Naive thymus-derived CD4-positive, alpha-beta T cell (primary cell): ENCODE results near the gene SPNS2. TPM values are rescaled to one million over a fixed set of nuclear protein-coding genes. Genes with fewer than 3 reads are reported as not detected.

Experiments used
- ATAC-seq: fragments of 150-1000 bp; cut with Tn5 transposase; 2 replicates; pipeline ENCODE4 v1.10.0; 2021; ENCODE audit warnings: mild to moderate bottlenecking, moderate library complexity
- CTCF ChIA-PET: fragments of 350-600 bp; sonication (Branson Sonifier 250); formaldehyde crosslinking; loops from one replicate; lab custom pipeline; 2021; ENCODE audit warnings: antibody characterized with exemption; lab: Charles Lee
- POLR2A ChIA-PET: fragments of 350-600 bp; sonication (Branson Sonifier 250); formaldehyde crosslinking; loops from one replicate; lab custom pipeline; 2021; ENCODE audit warnings: antibody characterized with exemption, inconsistent platforms; lab: Charles Lee
- DNase-seq, 9 donors: peaks; one replicate each; pipeline versions ENCODE4 v3.0.0 to v3.0.0-alpha.2; 2020 to 2022; ENCODE audit warnings: mixed read lengths in 1 of 9
- H3K27ac ChIP-seq: one replicate; pipeline ENCODE4 v1.7.0; 2013; ENCODE audit warnings: mild to moderate bottlenecking, low read depth, low read length, moderate library complexity
- H3K27me3 ChIP-seq, 2 donors: one replicate each; pipeline ENCODE4 v1.7.0; 2013; ENCODE audit warnings: low read length in 2 of 2, mild to moderate bottlenecking in 2 of 2, moderate library complexity in 2 of 2; ENCODE audit not compliant: control insufficient read depth in 2 of 2, insufficient read depth in 2 of 2
- H3K36me3 ChIP-seq, 3 experiments: 1 replicate in 2 of 3; 2 replicates in 1 of 3; pipeline ENCODE4 v1.7.0; 2013; ENCODE audit warnings: low read length in 3 of 3, mild to moderate bottlenecking in 3 of 3, moderate library complexity in 1 of 3; ENCODE audit not compliant: insufficient read depth in 3 of 3, control insufficient read depth in 2 of 3
- H3K4me1 ChIP-seq, 2 donors: one replicate each; pipeline ENCODE4 v1.7.0; 2013; ENCODE audit warnings: low read length in 2 of 2, mild to moderate bottlenecking in 2 of 2, moderate library complexity in 1 of 2; ENCODE audit not compliant: control insufficient read depth in 2 of 2, insufficient read depth in 2 of 2
- H3K4me3 ChIP-seq: 2 replicates; pipeline ENCODE4 v1.7.0; 2013; ENCODE audit warnings: mild to moderate bottlenecking, low read length
- H3K9me3 ChIP-seq, 3 experiments: 1 replicate in 2 of 3; 2 replicates in 1 of 3; pipeline ENCODE4 v1.7.0; 2013; ENCODE audit warnings: low read length in 3 of 3; ENCODE audit not compliant: control insufficient read depth in 2 of 3
- H3K27ac Mint-ChIP-seq, 9 donors: one replicate each; pipeline ENCODE4 v1.8.0; 2020 to 2022; ENCODE audit warnings: mixed read lengths in 9 of 9, mild to moderate bottlenecking in 8 of 9, moderate library complexity in 5 of 9, inconsistent platforms in 2 of 9
- H3K27me3 Mint-ChIP-seq, 5 donors: one replicate each; pipeline ENCODE4 v1.8.0; 2021 to 2022; ENCODE audit warnings: mixed read lengths in 5 of 5, mild to moderate bottlenecking in 1 of 5
- H3K36me3 Mint-ChIP-seq, 5 donors: one replicate each; pipeline ENCODE4 v1.8.0; 2020 to 2022; ENCODE audit warnings: mixed read lengths in 5 of 5, mild to moderate bottlenecking in 3 of 5, inconsistent platforms in 1 of 5
- H3K4me1 Mint-ChIP-seq, 7 donors: one replicate each; pipeline ENCODE4 v1.8.0; 2020 to 2022; ENCODE audit warnings: mixed read lengths in 7 of 7, mild to moderate bottlenecking in 3 of 7, inconsistent platforms in 1 of 7
- H3K4me3 Mint-ChIP-seq, 10 donors: one replicate each; pipeline ENCODE4 v1.8.0; 2020 to 2022; ENCODE audit warnings: mild to moderate bottlenecking in 10 of 10, mixed read lengths in 10 of 10, moderate library complexity in 6 of 10, inconsistent platforms in 2 of 10
- H3K9me3 Mint-ChIP-seq, 11 donors: one replicate each; pipeline ENCODE4 v1.8.0; 2020 to 2022; ENCODE audit warnings: mixed read lengths in 11 of 11, mild to moderate bottlenecking in 4 of 11, inconsistent platforms in 1 of 11, moderate library complexity in 1 of 11
- intact Hi-C, 2 donors: fragments of 100-400 bp; cut with micrococcal nuclease; formaldehyde crosslinking; loops; one replicate each; pipeline ENCODE4 v1.15.1; 2023
- polyA plus RNA-seq, 2 donors: library from polyadenylated mRNA; unstranded; fragments of 300-500 nt; fragmentation: Illumina TruSeq; gene quantifications; one replicate each; pipeline ENCODE4 v1.2.3, GENCODE V29; 2021
- total RNA-seq, 6 experiments: library from RNA in 5 of 6; stranded (reverse) in 5 of 6; gene quantifications; 1 replicate in 5 of 6; 2 replicates in 1 of 6; pipeline ENCODE4 v1.2.3 and lab custom pipeline; 2021 to 2026

Gene SPNS2
- total and polyA plus RNA-seq, 7 experiments from 2014 or later = 0.19 to 0.56 (median 0.50) TPM; not detected in 3

DNA sequence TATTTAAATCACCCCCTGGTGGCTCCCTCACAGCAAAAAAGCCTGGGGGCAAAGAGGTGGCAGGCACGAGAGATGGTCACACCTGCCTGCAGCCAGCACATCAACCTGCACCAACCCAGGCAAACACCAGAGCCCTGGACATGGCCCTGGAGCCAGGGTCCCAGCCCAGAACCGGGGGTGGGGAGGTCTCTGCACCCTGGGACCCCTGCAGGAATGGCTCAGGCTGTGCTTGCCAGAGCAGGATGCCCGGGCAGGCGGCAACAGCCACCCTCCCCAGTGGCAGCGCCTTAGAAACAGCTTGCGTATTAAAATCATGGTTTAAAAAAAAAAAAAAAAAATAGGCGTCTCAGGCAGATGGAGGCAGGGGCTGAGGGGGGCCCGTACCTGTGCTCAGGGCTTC, 40.3 kb downstream of the SPNS2 start:
- no peak overlapping the region for H3K27ac Mint-ChIP-seq
- no peaks in the 10 kb centered on the region for H3K4me1 ChIP-seq
- peaks cover 0 to 7% (median 4%) of the 10 kb centered on the region in 5 donors for H3K36me3 Mint-ChIP-seq
- no peaks in the 10 kb centered on the region for H3K27me3 ChIP-seq
- H3K27me3 Mint-ChIP-seq = no peaks in the 10 kb centered on the region
- H3K9me3 Mint-ChIP-seq = no peaks in the 10 kb centered on the region
- peaks cover 0 to 62% (median 13%) of the 10 kb centered on the region in 3 experiments for H3K36me3 ChIP-seq
- intact Hi-C loops = no loop called here
- peaks cover 0 to 11% (median 0%) of the 10 kb centered on the region in 7 donors for H3K4me1 Mint-ChIP-seq
- POLR2A ChIA-PET = no interaction called here
- CTCF ChIA-PET = interaction anchor here (0.7 to 1.2 kb wide), 2 partner anchors 28 to 118 kb away, joined by 3 read pairs; no protein-coding TSS in a partner anchor
- DNase-seq = no peak
- no peak overlapping the region for H3K4me3 Mint-ChIP-seq
- no peak for ATAC-seq
- no peaks in the 10 kb centered on the region for H3K9me3 ChIP-seq
- H3K27ac ChIP-seq = no peak overlapping the region
- no peak overlapping the region for H3K4me3 ChIP-seq

GRCh38 chr17:4539576-4540223, 41.0 kb downstream of the SPNS2 start:
- Mint-ChIP-seq H3K27me3 (no peaks in the 10 kb centered on the region), H3K9me3 (no peaks in the 10 kb centered on the region), H3K36me3 (peaks cover 0 to 8% (median 4%) of the 10 kb centered on the region in 5 donors), H3K27ac (no peak overlapping the region), H3K4me1 (peaks cover 0 to 11% (median 0%) of the 10 kb centered on the region in 7 donors), H3K4me3 (peak overlapping the region in 1 of 10 donors; percentile 59)
- H3K4me1 ChIP-seq = no peaks in the 10 kb centered on the region
- no peaks in the 10 kb centered on the region for H3K9me3 ChIP-seq
- no peak overlapping the region for H3K4me3 ChIP-seq
- H3K27me3 ChIP-seq = no peaks in the 10 kb centered on the region
- peaks cover 0 to 69% (median 13%) of the 10 kb centered on the region in 3 experiments for H3K36me3 ChIP-seq
- intact Hi-C loops = no loop called here
- H3K27ac ChIP-seq = no peak overlapping the region
- ChIA-PET CTCF (interaction anchor here (0.7 kb wide), 1 partner anchor 119 kb away, joined by 3 read pairs; no protein-coding TSS in a partner anchor), POLR2A (no interaction called here)
- ATAC-seq = no peak
- DNase-seq = no peak

DNA sequence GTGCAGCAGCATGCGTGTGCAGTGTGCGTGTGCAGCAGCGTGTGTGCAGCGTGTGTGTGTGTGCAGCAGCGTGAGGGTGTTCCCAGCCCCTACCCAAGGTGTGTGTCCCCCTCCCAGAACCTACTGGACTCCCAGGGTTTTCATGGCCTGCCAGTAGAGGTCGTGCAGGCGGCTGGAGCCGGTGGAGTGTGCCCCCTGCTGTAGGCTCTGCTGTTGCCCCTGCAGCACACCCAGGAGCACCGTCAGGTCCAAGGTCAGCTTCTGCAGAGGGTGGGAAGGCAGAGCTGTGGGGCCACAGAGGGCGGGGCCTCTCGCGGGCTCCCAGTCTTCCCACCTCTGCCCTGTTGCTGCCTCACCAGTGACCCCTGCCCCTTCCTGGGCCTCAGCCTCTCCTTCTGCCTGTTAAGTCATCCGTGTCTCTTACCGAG, 41.6 kb downstream of the SPNS2 start:
- Mint-ChIP-seq H3K4me1 (peaks cover 0 to 11% (median 0%) of the 10 kb centered on the region in 7 donors), H3K4me3 (no peak overlapping the region), H3K27me3 (no peaks in the 10 kb centered on the region), H3K9me3 (no peaks in the 10 kb centered on the region), H3K36me3 (peaks cover 0 to 8% (median 4%) of the 10 kb centered on the region in 5 donors), H3K27ac (no peak overlapping the region)
- no peaks in the 10 kb centered on the region for H3K27me3 ChIP-seq
- ATAC-seq (no peak), DNase-seq (no peak)
- CTCF ChIA-PET = no interaction called here
- no peak overlapping the region for H3K4me3 ChIP-seq
- H3K27ac ChIP-seq = no peak overlapping the region
- peaks cover 0 to 73% (median 13%) of the 10 kb centered on the region in 3 experiments for H3K36me3 ChIP-seq
- no peaks in the 10 kb centered on the region for H3K4me1 ChIP-seq
- POLR2A ChIA-PET = no interaction called here
- no peaks in the 10 kb centered on the region for H3K9me3 ChIP-seq
- intact Hi-C loops = no loop called here

- no peaks in the 10 kb centered on the region for H3K9me3 Mint-ChIP-seq
- no peaks in the 10 kb centered on the region for H3K27me3 ChIP-seq
- peaks cover 0 to 78% (median 13%) of the 10 kb centered on the region in 3 experiments for H3K36me3 ChIP-seq
- intact Hi-C loops = no loop called here
- H3K9me3 ChIP-seq = no peaks in the 10 kb centered on the region
- ATAC-seq = no peak
- H3K4me1 ChIP-seq = no peaks in the 10 kb centered on the region
- no peak overlapping the region for H3K4me3 ChIP-seq
- DNase-seq = no peak
- ChIA-PET CTCF (no interaction called here), POLR2A (no interaction called here)
- H3K27me3 Mint-ChIP-seq = no peaks in the 10 kb centered on the region
- peaks cover 0 to 8% (median 0%) of the 10 kb centered on the region in 7 donors for H3K4me1 Mint-ChIP-seq
- no peak overlapping the region for H3K4me3 Mint-ChIP-seq
- H3K27ac Mint-ChIP-seq = peak overlapping the region in 1 of 9 donors; percentile 14
- H3K36me3 Mint-ChIP-seq = peaks cover 0 to 8% (median 4%) of the 10 kb centered on the region in 5 donors
- H3K27ac ChIP-seq = no peak overlapping the region
These were observed 42.1 kb downstream of the SPNS2 start for GRCh38 chr17:4540687-4541327.

DNA sequence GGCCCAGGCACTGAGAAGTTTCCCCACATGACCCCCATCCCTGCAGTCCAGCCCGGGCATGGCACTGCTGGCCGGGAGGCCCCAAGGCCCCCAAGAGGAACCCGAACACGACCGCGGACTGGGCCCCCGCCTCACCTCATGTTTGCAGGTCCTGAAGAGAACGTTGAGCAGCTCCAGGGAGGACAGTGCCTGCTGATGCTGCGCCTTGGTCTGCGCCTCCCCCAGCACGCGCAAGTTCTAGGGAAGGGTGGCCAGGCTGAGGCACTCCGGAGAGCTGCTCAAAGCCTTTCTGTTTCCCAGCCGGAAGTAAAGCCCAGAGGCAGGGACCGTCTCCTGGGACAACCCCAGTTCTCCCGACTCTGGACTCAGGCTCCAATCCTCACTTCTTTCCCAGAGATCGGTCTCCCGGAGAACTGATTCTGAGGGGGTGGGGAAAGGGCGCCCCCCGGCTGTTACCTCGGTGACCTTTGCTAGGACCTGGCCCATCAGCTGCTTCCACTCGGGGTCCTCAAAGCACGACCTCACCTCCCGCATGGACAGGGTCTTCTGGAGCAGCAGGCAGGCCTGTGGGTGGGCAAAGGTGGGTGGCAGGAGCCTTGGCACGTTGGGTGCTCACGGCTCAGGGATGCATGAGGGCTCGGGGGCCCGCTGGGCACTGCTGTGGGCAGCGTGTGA, 42.8 kb downstream of the SPNS2 start:
- Mint-ChIP-seq H3K36me3 (peaks cover 0 to 8% (median 4%) of the 10 kb centered on the region in 5 donors), H3K9me3 (no peaks in the 10 kb centered on the region), H3K4me3 (no peak overlapping the region), H3K27me3 (no peaks in the 10 kb centered on the region), H3K4me1 (peaks cover 0 to 7% (median 0%) of the 10 kb centered on the region in 7 donors), H3K27ac (peak overlapping the region in 1 of 9 donors; percentile 14)
- no peak for ATAC-seq
- H3K27ac ChIP-seq = no peak overlapping the region
- no peaks in the 10 kb centered on the region for H3K4me1 ChIP-seq
- CTCF ChIA-PET = no interaction called here
- H3K4me3 ChIP-seq = no peak overlapping the region
- no peak for DNase-seq
- H3K27me3 ChIP-seq = no peaks in the 10 kb centered on the region
- H3K9me3 ChIP-seq = no peaks in the 10 kb centered on the region
- intact Hi-C loops = no loop called here
- peaks cover 0 to 85% (median 15%) of the 10 kb centered on the region in 3 experiments for H3K36me3 ChIP-seq
- POLR2A ChIA-PET = no interaction called here

- H3K4me1 ChIP-seq = no peaks in the 10 kb centered on the region
- no peaks in the 10 kb centered on the region for H3K9me3 ChIP-seq
- intact Hi-C loops = no loop called here
- no peak for DNase-seq
- H3K4me3 Mint-ChIP-seq = no peak overlapping the region
- ChIA-PET CTCF (no interaction called here), POLR2A (no interaction called here)
- H3K27me3 ChIP-seq = no peaks in the 10 kb centered on the region
- H3K27ac ChIP-seq = no peak overlapping the region
- peaks cover 0 to under 1% (median 0%) of the 10 kb centered on the region in 7 donors for H3K4me1 Mint-ChIP-seq
- no peak overlapping the region for H3K4me3 ChIP-seq
- H3K9me3 Mint-ChIP-seq = no peaks in the 10 kb centered on the region
- H3K36me3 Mint-ChIP-seq = peaks cover 0 to 10% (median 6%) of the 10 kb centered on the region in 5 donors
- peak overlapping the region in 1 of 9 donors; percentile 14 for H3K27ac Mint-ChIP-seq
- peaks cover 0 to 92% (median 18%) of the 10 kb centered on the region in 3 experiments for H3K36me3 ChIP-seq
- H3K27me3 Mint-ChIP-seq = no peaks in the 10 kb centered on the region
- no peak for ATAC-seq
These were observed 43.5 kb downstream of the SPNS2 start for GRCh38 chr17:4542003-4542725.
